PC-9 (cell line): ENCODE results near the gene COG4. TPM values are rescaled to one million over a fixed set of nuclear protein-coding genes. Genes with fewer than 3 reads are reported as not detected.

ENCODE experiments used
- BruUV-seq: library from RNA; stranded (reverse); fragments of 400-500 nt; replicated peaks from 2 replicates; lab custom pipeline; 2021; lab: Mats Ljungman, UMichigan
- CTCF ChIA-PET: fragments of 300-600 bp; sonication (Branson Sonifier 250); formaldehyde crosslinking; loops from one replicate; lab custom pipeline; 2022; ENCODE audit warnings: antibody characterized with exemption; lab: Charles Lee
- POLR2A ChIA-PET: fragments of 300-600 bp; sonication (Branson Sonifier 250); formaldehyde crosslinking; loops from one replicate; lab custom pipeline; 2022; ENCODE audit warnings: antibody characterized with exemption; ENCODE audit not compliant: unreplicated experiment; lab: Charles Lee
- DNase-seq, 2 experiments: peaks; one replicate each; pipeline versions ENCODE4 v3.0.0 to v3.0.0-alpha.2; 2015 to 2022; ENCODE audit warnings: mixed read lengths in 1 of 2
- H2AFZ ChIP-seq: fragments of 200-600 bp; sonication (generic); 2 replicates; pipeline ENCODE4 v1.8.1; 2017; ENCODE audit warnings: antibody characterized with exemption
- H3F3A ChIP-seq: fragments of 200-600 bp; sonication (generic); 2 replicates; pipeline ENCODE4 v1.8.1; 2017; ENCODE audit warnings: antibody characterized with exemption, mild to moderate bottlenecking, low read depth; ENCODE audit not compliant: insufficient read depth
- H3K27ac ChIP-seq: fragments of 200-600 bp; sonication (generic); 2 replicates; pipeline ENCODE4 v1.6.1; 2016; ENCODE audit warnings: mixed run types
- H3K27me3 ChIP-seq: fragments of 200-600 bp; sonication (generic); 2 replicates; pipeline ENCODE4 v1.6.1; 2016; ENCODE audit warnings: low read depth, mixed run types; ENCODE audit not compliant: insufficient read depth
- H3K36me3 ChIP-seq: fragments of 200-600 bp; sonication (generic); 2 replicates; pipeline ENCODE4 v1.6.1; 2016; ENCODE audit warnings: low read depth, mixed run types
- H3K4me1 ChIP-seq: fragments of 200-600 bp; sonication (generic); replicated peaks from 2 replicates; pipeline ENCODE4 v1.6.1; 2016; ENCODE audit warnings: mixed run types; ENCODE audit not compliant: insufficient read depth
- H3K4me2 ChIP-seq: fragments of 200-600 bp; sonication (generic); 2 replicates; pipeline ENCODE4 v1.6.1; 2017; ENCODE audit warnings: mixed run types
- H3K4me3 ChIP-seq: fragments of 200-600 bp; sonication (generic); 2 replicates; pipeline ENCODE4 v1.6.1; 2016; ENCODE audit warnings: mixed run types
- H3K79me2 ChIP-seq: fragments of 200-600 bp; sonication (generic); 2 replicates; pipeline ENCODE4 v1.6.1; 2017; ENCODE audit warnings: low read depth, mixed run types
- H3K9me2 ChIP-seq: fragments of 200-600 bp; sonication (generic); 2 replicates; pipeline ENCODE4 v1.8.1; 2017; ENCODE audit warnings: mild to moderate bottlenecking; ENCODE audit not compliant: insufficient read depth
- H3K9me3 ChIP-seq: fragments of 200-600 bp; sonication (generic); 2 replicates; pipeline ENCODE4 v1.8.1; 2016; ENCODE audit warnings: low read depth; ENCODE audit not compliant: insufficient read depth
- H4K20me1 ChIP-seq: fragments of 200-600 bp; sonication (generic); 2 replicates; pipeline ENCODE4 v1.8.1; 2017; ENCODE audit not compliant: insufficient read depth
- CTCF ChIP-seq: fragments of 200-600 bp; sonication (generic); conservative IDR thresholded peaks from 2 replicates; pipeline ENCODE4 v1.6.1; 2017; ENCODE audit warnings: mixed run types, antibody characterized with exemption, mild to moderate bottlenecking, moderate library complexity
- EZH2 ChIP-seq: fragments of 200-600 bp; sonication (generic); IDR thresholded peaks from 2 replicates; pipeline ENCODE4 v1.8.0; 2017; ENCODE audit warnings: antibody characterized with exemption, low read depth
- intact Hi-C: fragments of 100-400 bp; cut with micrococcal nuclease; formaldehyde crosslinking; loops from one replicate; pipeline ENCODE4 v1.10.0; 2022; ENCODE audit not compliant: unreplicated experiment
- total RNA-seq: library from RNA; stranded (reverse); gene quantifications from 2 replicates; pipeline ENCODE4 v1.2.3, GENCODE V29; 2021

The COG4 gene
- total RNA-seq, 1 experiment from 2014 or later: 61.1 TPM

- peaks cover 20% of the 10 kb centered on the region for H4K20me1 ChIP-seq
- peak overlapping the region; percentile 76; the same call in 1 of the 2 replicates for H3K27ac ChIP-seq
- no peaks in the 10 kb centered on the region for H3K9me2 ChIP-seq
- H3K4me3 ChIP-seq: no peak overlapping the region
- H3F3A ChIP-seq: peaks cover 96% of the 10 kb centered on the region
- H3K79me2 ChIP-seq: peaks cover 41% of the 10 kb centered on the region
- ChIA-PET POLR2A (no interaction called here), CTCF (no interaction called here)
- intact Hi-C loops: loop anchor here (5.0 to 10.0 kb wide), 2 partner anchors 89 to 211 kb away; no protein-coding TSS in a partner anchor
- peaks cover 83% of the 10 kb centered on the region for H3K36me3 ChIP-seq
- peaks cover 71% of the 10 kb centered on the region for H3K4me1 ChIP-seq
- no peak for DNase-seq
- no peak overlapping the region for H3K4me2 ChIP-seq
- H3K9me3 ChIP-seq: no peaks in the 10 kb centered on the region
- H2AFZ ChIP-seq: no peak overlapping the region
- TF ChIP-seq CTCF (no peak), EZH2 (no peak)
- H3K27me3 ChIP-seq: no peaks in the 10 kb centered on the region
- no TSS peak for BruUV-seq
Measured at GRCh38 chr16:70563636-70564035, 40.3 kb upstream of the COG4 start.

- intact Hi-C loops: loop anchor here (1.0 to 10.0 kb wide), 3 partner anchors 8 to 213 kb away; no protein-coding TSS in a partner anchor
- H3K4me2 ChIP-seq: peak overlapping the region; percentile 53
- H3K27ac ChIP-seq: peak overlapping the region; percentile 96
- H3F3A ChIP-seq: peaks cover 93% of the 10 kb centered on the region
- no peak for TF ChIP-seq EZH2
- TF ChIP-seq CTCF: no peak
- no peak overlapping the region for H3K4me3 ChIP-seq
- H3K79me2 ChIP-seq: peaks cover 57% of the 10 kb centered on the region
- peaks cover 58% of the 10 kb centered on the region for H3K4me1 ChIP-seq
- H4K20me1 ChIP-seq: peaks cover 31% of the 10 kb centered on the region
- H2AFZ ChIP-seq: no peak overlapping the region
- no peaks in the 10 kb centered on the region for H3K9me3 ChIP-seq
- no peaks in the 10 kb centered on the region for H3K9me2 ChIP-seq
- ChIA-PET POLR2A (interaction anchor here (0.6 to 0.7 kb wide), 6 partner anchors 21 to 1373 kb away, joined by 3 to 16 read pairs (median 4); partner anchors contain the start of gene DDX19B), CTCF (interaction anchor here (0.9 to 1.8 kb wide), 2 partner anchors 91 to 93 kb away, joined by 6 to 7 read pairs; no protein-coding TSS in a partner anchor)
- no TSS peak for BruUV-seq
- peak; percentile 83 to 98 for DNase-seq
- H3K36me3 ChIP-seq: peaks cover 85% of the 10 kb centered on the region
- H3K27me3 ChIP-seq: no peaks in the 10 kb centered on the region
Measured at GRCh38 chr16:70561623-70562022, 38.3 kb upstream of the COG4 start.

GRCh38 chr16:70556063-70556462, 32.7 kb upstream of the COG4 start:
- BruUV-seq: no TSS peak
- DNase-seq: no peak
- Histone ChIP-seq H3K4me3 (no peak overlapping the region), H3K79me2 (peaks cover 62% of the 10 kb centered on the region), H3K27ac (peak overlapping the region; percentile 93; the same call in 1 of the 2 replicates), H3K9me2 (no peaks in the 10 kb centered on the region), H3K9me3 (no peaks in the 10 kb centered on the region), H2AFZ (no peak overlapping the region), H3K4me2 (no peak overlapping the region), H3K27me3 (no peaks in the 10 kb centered on the region), H4K20me1 (peaks cover 44% of the 10 kb centered on the region), H3F3A (peaks cover 96% of the 10 kb centered on the region), H3K36me3 (peaks cover 90% of the 10 kb centered on the region), H3K4me1 (peaks cover 72% of the 10 kb centered on the region)
- no peak for TF ChIP-seq EZH2
- no peak for TF ChIP-seq CTCF
- ChIA-PET POLR2A (interaction anchor here (0.7 kb wide), 1 partner anchor 34 kb away, joined by 3 read pairs; no protein-coding TSS in a partner anchor), CTCF (no interaction called here)
- intact Hi-C loops: no loop called here
